Measurements from ENCODE around the gene PPP2R3A.

GRCh38 chr3:135982404-135982761, 16.9 kb downstream of the PPP2R3A start:
- no peak for TF ChIP-seq CTCF (IDR thresholded peaks at IDR 0.05; ENCODE audit: low read depth, low read length)
- TF ChIP-seq POLR2A (IDR thresholded peaks at IDR 0.05; ENCODE audit: extremely low read depth, insufficient read length) = no peak
